ENCODE data around the gene MT1G. TPM values are rescaled to one million over a fixed set of nuclear protein-coding genes. Genes with fewer than 3 reads are reported as not detected.
A peak's percentile ranks its signal among the peaks of the same experiment; 100 is the strongest.

Gene MT1G
- total RNA-seq, 1 experiment from 2014 or later: not detected

- intact Hi-C loops (cut with micrococcal nuclease; ENCODE audit: unreplicated experiment): loop anchor here (1.0 to 5.0 kb wide), 3 partner anchors 8 to 50 kb away; partner anchors contain the start of gene MT2A
- ChIA-PET POLR2A (interaction anchor here (0.6 to 0.8 kb wide), 10 partner anchors 17 to 647 kb away, joined by 3 to 9 read pairs (median 4); partner anchors contain the start of gene MT2A), CTCF (interaction anchor here (0.6 to 1.5 kb wide), 10 partner anchors 13 to 301 kb away, joined by 3 to 10 read pairs (median 4); partner anchors contain the start of genes NUDT21 and OGFOD1)
- TF ChIP-seq CTCF (IDR thresholded peaks at IDR 0.05; ENCODE audit: insufficient read depth in 1 of 2, low read depth in 1 of 2, low read length in 1 of 2, severe bottlenecking in 1 of 2, unreplicated experiment in 1 of 2): peak in 1 of 2 experiments; percentile 9
- peak; percentile 88 to 97 for DNase-seq
- no peaks in the 10 kb centered on the region for H3K4me1 Mint-ChIP-seq (ENCODE audit: low read depth, unreplicated experiment)
- Histone ChIP-seq H3K36me3 (ENCODE audit: control insufficient read depth, insufficient read depth, low read length) (no peaks in the 10 kb centered on the region), H3K4me1 (peaks cover 11% of the 10 kb centered on the region), H3K4me3 (ENCODE audit: low read depth, low read length) (peak within 1 kb of the TSS; percentile 69), H3K9me3 (no peaks in the 10 kb centered on the region), H3K27me3 (replicated peaks; ENCODE audit: control insufficient read depth, insufficient read depth, low read length) (no peaks in the 10 kb centered on the region; the same call in 1 of the 2 replicates)
- H3K9me3 Mint-ChIP-seq (ENCODE audit: unreplicated experiment): no peaks in the 10 kb centered on the region
- H3K36me3 Mint-ChIP-seq (ENCODE audit: insufficient read depth, unreplicated experiment): peaks cover 5% of the 10 kb centered on the region
- peak within 1 kb of the TSS; percentile 81 for H3K4me3 Mint-ChIP-seq (ENCODE audit: unreplicated experiment)
- BruUV-seq (replicated peaks): no TSS peak
- H3K27me3 Mint-ChIP-seq (ENCODE audit: insufficient read depth, unreplicated experiment): peaks cover 13% of the 10 kb centered on the region
- no peak within 1 kb of the TSS for H3K27ac Mint-ChIP-seq (ENCODE audit: unreplicated experiment)
Measured at GRCh38 chr16:56657555-56658326, 10.1 kb downstream of the MT1G start, which contains the start of gene MT1F. MT1F (plus strand) TSS chr16:56657959; CDS start chr16:56658059, 100 bp downstream.

- intact Hi-C loops (cut with micrococcal nuclease; ENCODE audit: unreplicated experiment): no loop called here
- POLR2A ChIA-PET: no interaction called here
- H3K36me3 Mint-ChIP-seq (ENCODE audit: insufficient read depth, unreplicated experiment): peaks cover 5% of the 10 kb centered on the region
Measured at GRCh38 chr16:56653218-56653617, 14.6 kb downstream of the MT1G start.

More at GRCh38 chr16:56653218-56653617, 14.6 kb downstream of the MT1G start:
- peaks cover 3% of the 10 kb centered on the region for H3K27me3 Mint-ChIP-seq (ENCODE audit: insufficient read depth, unreplicated experiment)
- H3K27me3 ChIP-seq (replicated peaks; ENCODE audit: control insufficient read depth, insufficient read depth, low read length): no peaks in the 10 kb centered on the region
- no peak overlapping the region for H3K27ac Mint-ChIP-seq (ENCODE audit: unreplicated experiment)
- H3K4me3 ChIP-seq (ENCODE audit: low read depth, low read length): no peak overlapping the region
- no peaks in the 10 kb centered on the region for H3K4me1 Mint-ChIP-seq (ENCODE audit: low read depth, unreplicated experiment)
- no peaks in the 10 kb centered on the region for H3K36me3 ChIP-seq (ENCODE audit: control insufficient read depth, insufficient read depth, low read length)
- H3K9me3 Mint-ChIP-seq (ENCODE audit: unreplicated experiment): no peaks in the 10 kb centered on the region
- CTCF ChIA-PET: interaction anchor here (0.7 kb wide), 2 partner anchors 10 to 45 kb away, joined by 3 to 5 read pairs; partner anchors contain the start of gene MT2A
- DNase-seq: no peak
- H3K9me3 ChIP-seq: no peaks in the 10 kb centered on the region
- TF ChIP-seq CTCF (IDR thresholded peaks at IDR 0.05; ENCODE audit: insufficient read depth in 1 of 2, low read depth in 1 of 2, low read length in 1 of 2, severe bottlenecking in 1 of 2, unreplicated experiment in 1 of 2): no peak
- H3K4me1 ChIP-seq: peaks cover 16% of the 10 kb centered on the region
- H3K4me3 Mint-ChIP-seq (ENCODE audit: unreplicated experiment): no peak overlapping the region
- BruUV-seq (replicated peaks): no TSS peak

Measured in Caco-2 (cell line).